PC-9 (cell line): ENCODE data around the gene KAT8. TPM values are rescaled to one million over a fixed set of nuclear protein-coding genes. Genes with fewer than 3 reads are reported as not detected.

ENCODE experiments used
- BruUV-seq: library from RNA; stranded (reverse); fragments of 400-500 nt; replicated peaks from 2 replicates; lab custom pipeline; 2021; lab: Mats Ljungman, UMichigan
- CTCF ChIA-PET: fragments of 300-600 bp; sonication (Branson Sonifier 250); formaldehyde crosslinking; loops from one replicate; lab custom pipeline; 2022; ENCODE audit warnings: antibody characterized with exemption; lab: Charles Lee
- POLR2A ChIA-PET: fragments of 300-600 bp; sonication (Branson Sonifier 250); formaldehyde crosslinking; loops from one replicate; lab custom pipeline; 2022; ENCODE audit warnings: antibody characterized with exemption; ENCODE audit not compliant: unreplicated experiment; lab: Charles Lee
- DNase-seq, 2 experiments: peaks; one replicate each; pipeline versions ENCODE4 v3.0.0 to v3.0.0-alpha.2; 2015 to 2022; ENCODE audit warnings: mixed read lengths in 1 of 2
- H2AFZ ChIP-seq: fragments of 200-600 bp; sonication (generic); 2 replicates; pipeline ENCODE4 v1.8.1; 2017; ENCODE audit warnings: antibody characterized with exemption
- H3F3A ChIP-seq: fragments of 200-600 bp; sonication (generic); 2 replicates; pipeline ENCODE4 v1.8.1; 2017; ENCODE audit warnings: antibody characterized with exemption, mild to moderate bottlenecking, low read depth; ENCODE audit not compliant: insufficient read depth
- H3K27ac ChIP-seq: fragments of 200-600 bp; sonication (generic); 2 replicates; pipeline ENCODE4 v1.6.1; 2016; ENCODE audit warnings: mixed run types
- H3K27me3 ChIP-seq: fragments of 200-600 bp; sonication (generic); 2 replicates; pipeline ENCODE4 v1.6.1; 2016; ENCODE audit warnings: low read depth, mixed run types; ENCODE audit not compliant: insufficient read depth
- H3K36me3 ChIP-seq: fragments of 200-600 bp; sonication (generic); 2 replicates; pipeline ENCODE4 v1.6.1; 2016; ENCODE audit warnings: low read depth, mixed run types
- H3K4me1 ChIP-seq: fragments of 200-600 bp; sonication (generic); replicated peaks from 2 replicates; pipeline ENCODE4 v1.6.1; 2016; ENCODE audit warnings: mixed run types; ENCODE audit not compliant: insufficient read depth
- H3K4me2 ChIP-seq: fragments of 200-600 bp; sonication (generic); 2 replicates; pipeline ENCODE4 v1.6.1; 2017; ENCODE audit warnings: mixed run types
- H3K4me3 ChIP-seq: fragments of 200-600 bp; sonication (generic); 2 replicates; pipeline ENCODE4 v1.6.1; 2016; ENCODE audit warnings: mixed run types
- H3K79me2 ChIP-seq: fragments of 200-600 bp; sonication (generic); 2 replicates; pipeline ENCODE4 v1.6.1; 2017; ENCODE audit warnings: low read depth, mixed run types
- H3K9me2 ChIP-seq: fragments of 200-600 bp; sonication (generic); 2 replicates; pipeline ENCODE4 v1.8.1; 2017; ENCODE audit warnings: mild to moderate bottlenecking; ENCODE audit not compliant: insufficient read depth
- H3K9me3 ChIP-seq: fragments of 200-600 bp; sonication (generic); 2 replicates; pipeline ENCODE4 v1.8.1; 2016; ENCODE audit warnings: low read depth; ENCODE audit not compliant: insufficient read depth
- H4K20me1 ChIP-seq: fragments of 200-600 bp; sonication (generic); 2 replicates; pipeline ENCODE4 v1.8.1; 2017; ENCODE audit not compliant: insufficient read depth
- EZH2 ChIP-seq: fragments of 200-600 bp; sonication (generic); IDR thresholded peaks from 2 replicates; pipeline ENCODE4 v1.8.0; 2017; ENCODE audit warnings: antibody characterized with exemption, low read depth
- intact Hi-C: fragments of 100-400 bp; cut with micrococcal nuclease; formaldehyde crosslinking; loops from one replicate; pipeline ENCODE4 v1.10.0; 2022; ENCODE audit not compliant: unreplicated experiment
- total RNA-seq: library from RNA; stranded (reverse); gene quantifications from 2 replicates; pipeline ENCODE4 v1.2.3, GENCODE V29; 2021
- TF ChIP-seq, protein P1 (sequence below): fragments of 200-600 bp; sonication (generic); conservative IDR thresholded peaks from 2 replicates; pipeline ENCODE4 v1.6.1; 2017; ENCODE audit warnings: mixed run types, antibody characterized with exemption, mild to moderate bottlenecking, moderate library complexity

The KAT8 gene
- total RNA-seq, 1 experiment from 2014 or later: 81.4 TPM

DNA sequence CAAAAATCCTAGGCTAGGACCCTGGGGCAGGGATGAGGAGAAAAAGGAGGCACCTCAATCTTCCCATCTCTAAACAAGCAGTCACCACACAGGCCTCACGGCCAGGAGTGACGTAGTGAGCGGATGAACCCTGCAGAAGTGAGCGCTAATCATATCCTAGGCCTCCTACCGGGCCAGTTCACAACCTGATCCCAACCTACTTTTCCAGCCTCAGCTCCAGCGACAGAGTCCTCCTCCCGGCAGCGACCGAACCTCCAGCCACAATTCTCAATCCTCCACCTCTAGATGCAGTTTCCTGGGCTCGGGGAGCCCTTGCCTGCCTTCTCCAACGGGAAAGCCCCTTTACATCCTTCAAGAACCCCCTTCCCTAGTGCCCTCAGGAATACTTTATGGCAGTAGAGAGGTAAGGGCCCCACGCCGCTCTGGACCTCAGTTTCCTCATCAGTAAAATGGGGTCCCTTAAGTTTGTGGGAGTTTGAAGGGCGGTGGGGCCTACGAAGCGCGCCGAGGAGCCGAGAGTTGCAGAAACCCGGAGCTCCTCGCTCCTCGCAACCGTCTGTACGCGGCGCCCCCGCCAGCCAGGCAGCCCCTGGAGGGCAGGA lies 44.8 kb upstream of the KAT8 start:
- peak overlapping the region; percentile 89 for H3K4me3 ChIP-seq
- H3K4me2 ChIP-seq: peak overlapping the region; percentile 89
- H2AFZ ChIP-seq: peak overlapping the region; percentile 93
- H3K36me3 ChIP-seq: no peaks in the 10 kb centered on the region
- BruUV-seq: TSS peak; percentile 55
- TF ChIP-seq, protein P1, sequence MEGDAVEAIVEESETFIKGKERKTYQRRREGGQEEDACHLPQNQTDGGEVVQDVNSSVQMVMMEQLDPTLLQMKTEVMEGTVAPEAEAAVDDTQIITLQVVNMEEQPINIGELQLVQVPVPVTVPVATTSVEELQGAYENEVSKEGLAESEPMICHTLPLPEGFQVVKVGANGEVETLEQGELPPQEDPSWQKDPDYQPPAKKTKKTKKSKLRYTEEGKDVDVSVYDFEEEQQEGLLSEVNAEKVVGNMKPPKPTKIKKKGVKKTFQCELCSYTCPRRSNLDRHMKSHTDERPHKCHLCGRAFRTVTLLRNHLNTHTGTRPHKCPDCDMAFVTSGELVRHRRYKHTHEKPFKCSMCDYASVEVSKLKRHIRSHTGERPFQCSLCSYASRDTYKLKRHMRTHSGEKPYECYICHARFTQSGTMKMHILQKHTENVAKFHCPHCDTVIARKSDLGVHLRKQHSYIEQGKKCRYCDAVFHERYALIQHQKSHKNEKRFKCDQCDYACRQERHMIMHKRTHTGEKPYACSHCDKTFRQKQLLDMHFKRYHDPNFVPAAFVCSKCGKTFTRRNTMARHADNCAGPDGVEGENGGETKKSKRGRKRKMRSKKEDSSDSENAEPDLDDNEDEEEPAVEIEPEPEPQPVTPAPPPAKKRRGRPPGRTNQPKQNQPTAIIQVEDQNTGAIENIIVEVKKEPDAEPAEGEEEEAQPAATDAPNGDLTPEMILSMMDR: no peak
- TF ChIP-seq EZH2: no peak
- ChIA-PET CTCF (interaction anchor here (0.6 to 1.3 kb wide), 2 partner anchors 19 to 87 kb away, joined by 4 to 5 read pairs; partner anchors contain the start of gene HSD3B7), POLR2A (interaction anchor here (0.5 to 1.7 kb wide), 3 partner anchors 45 to 501 kb away, joined by 3 to 16 read pairs (median 5); partner anchors contain the start of genes FUS, KAT8 and ZNF688)
- H3K4me1 ChIP-seq: peaks cover 20% of the 10 kb centered on the region
- no peaks in the 10 kb centered on the region for H3K9me3 ChIP-seq
- DNase-seq: peak in 1 of 2 experiments; percentile 24
- intact Hi-C loops: loop anchor here (2.0 kb wide), 1 partner anchor 380 kb away; no protein-coding TSS in a partner anchor
- no peaks in the 10 kb centered on the region for H3K9me2 ChIP-seq
- peaks cover 4% of the 10 kb centered on the region; the same call in 1 of the 2 replicates for H3F3A ChIP-seq
- H3K27me3 ChIP-seq: no peaks in the 10 kb centered on the region
- H3K27ac ChIP-seq: 0 out of 2 replicates have a peak overlapping the region, but pooled peaks have one; percentile 62
- H3K79me2 ChIP-seq: peaks cover 84% of the 10 kb centered on the region
- H4K20me1 ChIP-seq: peaks cover 4% of the 10 kb centered on the region; the same call in 1 of the 2 replicates

DNA sequence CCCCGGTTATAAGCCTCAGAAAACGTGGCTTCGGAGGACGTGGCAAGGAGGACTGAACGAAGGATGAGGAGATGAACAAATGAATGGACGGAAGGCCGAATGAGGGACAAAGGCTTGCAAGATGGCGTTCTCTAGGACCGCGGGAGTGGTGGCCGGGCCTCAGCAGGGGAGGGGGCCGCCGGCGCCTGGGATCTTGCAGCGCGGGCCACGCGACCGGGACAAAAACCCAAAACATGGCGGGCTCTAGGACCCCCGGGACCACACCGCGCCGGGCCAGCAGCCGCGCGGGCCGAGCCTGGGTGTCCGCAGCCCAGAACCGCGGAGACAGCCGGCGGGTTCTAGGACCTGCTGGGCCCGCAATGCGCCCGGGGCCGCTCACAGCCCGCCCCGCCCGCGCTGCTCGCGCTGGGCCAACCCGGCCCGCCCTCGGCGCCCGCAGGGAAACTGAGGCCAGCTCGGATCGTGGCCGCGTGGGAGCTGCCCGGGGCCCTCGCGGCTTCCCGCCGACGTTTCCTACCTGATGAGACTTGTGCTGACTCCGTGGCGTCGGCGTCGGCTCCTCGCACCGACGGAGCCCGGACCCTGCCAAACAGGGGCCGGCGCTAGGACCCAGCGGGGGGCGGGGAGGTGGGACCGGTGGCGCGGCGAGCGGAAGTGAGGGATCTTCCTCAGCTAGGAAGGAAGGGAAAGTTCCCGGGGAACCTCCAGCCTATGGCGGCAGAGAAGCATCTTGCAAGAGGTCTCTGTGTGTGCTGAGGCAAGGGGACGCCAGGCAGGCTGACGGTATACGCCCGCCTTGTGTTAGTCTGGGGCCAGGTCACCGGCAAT lies 44.1 kb upstream of the KAT8 start:
- ChIA-PET CTCF (interaction anchor here (0.6 to 1.6 kb wide), 3 partner anchors 51 to 88 kb away, joined by 7 to 21 read pairs (median 16); partner anchors contain the start of gene HSD3B7), POLR2A (interaction anchor here (0.6 to 1.7 kb wide), 12 partner anchors 27 to 1039 kb away, joined by 3 to 16 read pairs (median 4); partner anchors contain the start of genes CTF1, KAT8, PRSS8 and ZNF688)
- peak overlapping the region; percentile 93 for H2AFZ ChIP-seq
- H3K9me3 ChIP-seq: no peaks in the 10 kb centered on the region
- peak overlapping the region; percentile 89 for H3K4me2 ChIP-seq
- H3K4me1 ChIP-seq: peaks cover 20% of the 10 kb centered on the region
- intact Hi-C loops: loop anchor here (2.0 kb wide), 1 partner anchor 379 kb away; no protein-coding TSS in a partner anchor
- TF ChIP-seq, protein P1: no peak
- peaks cover 82% of the 10 kb centered on the region for H3K79me2 ChIP-seq
- H3K4me3 ChIP-seq: peak overlapping the region; percentile 89
- H3K27ac ChIP-seq: peak overlapping the region; percentile 62
- peaks cover 4% of the 10 kb centered on the region; the same call in 1 of the 2 replicates for H3F3A ChIP-seq
- no peaks in the 10 kb centered on the region for H3K36me3 ChIP-seq
- no peaks in the 10 kb centered on the region for H3K27me3 ChIP-seq
- peaks cover 7% of the 10 kb centered on the region for H4K20me1 ChIP-seq
- no peaks in the 10 kb centered on the region for H3K9me2 ChIP-seq
- BruUV-seq: no TSS peak
- peak; percentile 85 to 95 for DNase-seq
